ENCODE measurements around the gene ANKRD33B. TPM values are rescaled to one million over a fixed set of nuclear protein-coding genes. Genes with fewer than 3 reads are reported as not detected.

Gene ANKRD33B
- polyA plus RNA-seq, 3 donors = 0.05 TPM; not detected in 2

DNA sequence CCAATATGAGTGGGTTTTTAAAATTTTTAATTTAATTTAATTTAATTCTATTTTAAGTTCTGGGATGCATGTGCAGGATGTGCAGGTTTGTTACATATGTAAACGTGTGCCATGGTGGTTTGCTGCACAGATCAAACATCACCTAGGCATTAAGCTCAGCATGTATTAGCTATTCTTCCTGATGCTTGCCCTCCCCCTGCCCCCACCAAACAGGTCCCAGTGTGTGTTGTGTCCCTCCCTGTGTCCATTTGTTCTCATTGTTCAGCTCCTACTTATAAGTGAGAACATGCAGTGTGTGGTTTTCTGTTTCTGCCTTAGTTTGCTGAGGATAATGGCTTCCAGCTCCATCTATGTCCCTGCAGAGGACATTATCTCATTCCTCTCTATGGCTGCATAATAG is 35.0 kb upstream of the ANKRD33B start:
- H3K27me3 Mint-ChIP-seq (ENCODE audit: low read depth in 3 of 3) = peaks cover 5 to 9% (median 6%) of the 10 kb centered on the region in 3 donors
- no CpG with 5 or more reads among the region's 1 CpG for WGBS (ENCODE audit: insufficient coverage)
- Histone ChIP-seq H3K4me3 (replicated peaks in 1 of 3; ENCODE audit: low read depth in 2 of 3, low read length in 3 of 3) (no peak overlapping the region), H3K27me3 (ENCODE audit: control insufficient read depth in 2 of 2, insufficient read depth in 2 of 2, low read length in 2 of 2) (no peaks in the 10 kb centered on the region), H3K36me3 (replicated peaks in 1 of 2; ENCODE audit: control insufficient read depth in 1 of 2, insufficient read depth in 2 of 2, low read length in 2 of 2) (no peaks in the 10 kb centered on the region), H4K20me1 (ENCODE audit: insufficient read depth, low read length) (no peaks in the 10 kb centered on the region), H3K4me1 (ENCODE audit: control insufficient read depth in 1 of 2, insufficient read depth in 2 of 2, low read length in 2 of 2) (peaks cover 22% of the 10 kb centered on the region in 2 donors), H3K27ac (ENCODE audit: low read depth in 1 of 2, low read length in 2 of 2) (no peak overlapping the region), H3K79me2 (ENCODE audit: insufficient read depth, low read length) (no peaks in the 10 kb centered on the region), H3K9me3 (replicated peaks in 1 of 2; ENCODE audit: control insufficient read depth in 1 of 2, insufficient read depth in 1 of 2, low read length in 2 of 2) (no peaks in the 10 kb centered on the region), H3K4me2 (replicated peaks; ENCODE audit: extremely low read depth, low read length, poor library complexity, severe bottlenecking) (no peak overlapping the region), H2AFZ (ENCODE audit: insufficient read depth, low read depth, low read length, poor library complexity, severe bottlenecking) (no peak overlapping the region), H3K9ac (ENCODE audit: insufficient read depth, low read length, poor library complexity, severe bottlenecking) (no peak overlapping the region)
- H3K27ac Mint-ChIP-seq = no peak overlapping the region
- intact Hi-C loops (cut with micrococcal nuclease) = no loop called here
- DNase-seq = no peak
- TF ChIP-seq CTCF (IDR thresholded peaks at IDR 0.05) = no peak
- H3K9me3 Mint-ChIP-seq = peaks cover 0 to 3% (median 0%) of the 10 kb centered on the region in 7 donors
- H3K36me3 Mint-ChIP-seq = no peaks in the 10 kb centered on the region
- H3K4me3 Mint-ChIP-seq = no peak overlapping the region
- H3K4me1 Mint-ChIP-seq = peaks cover 16% of the 10 kb centered on the region

GRCh38 chr5:10530601-10531320 is 33.1 kb upstream of the ANKRD33B start:
- no peak for TF ChIP-seq CTCF (IDR thresholded peaks at IDR 0.05)
- H3K36me3 Mint-ChIP-seq = no peaks in the 10 kb centered on the region

More at GRCh38 chr5:10530601-10531320, 33.1 kb upstream of the ANKRD33B start:
- no peaks in the 10 kb centered on the region for H3K79me2 ChIP-seq (ENCODE audit: insufficient read depth, low read length)
- H3K4me1 ChIP-seq (ENCODE audit: control insufficient read depth in 1 of 2, insufficient read depth in 2 of 2, low read length in 2 of 2) = peaks cover 14 to 18% of the 10 kb centered on the region in 2 donors
- no peak overlapping the region for H2AFZ ChIP-seq (ENCODE audit: insufficient read depth, low read depth, low read length, poor library complexity, severe bottlenecking)
- peaks cover 0 to 2% (median 0%) of the 10 kb centered on the region in 7 donors for H3K9me3 Mint-ChIP-seq
- H3K4me3 ChIP-seq (replicated peaks in 1 of 3; ENCODE audit: low read depth in 2 of 3, low read length in 3 of 3) = no peak overlapping the region
- no peaks in the 10 kb centered on the region for H3K27me3 ChIP-seq (ENCODE audit: control insufficient read depth in 2 of 2, insufficient read depth in 2 of 2, low read length in 2 of 2)
- intact Hi-C loops (cut with micrococcal nuclease) = no loop called here
- no peaks in the 10 kb centered on the region for H4K20me1 ChIP-seq (ENCODE audit: insufficient read depth, low read length)
- H3K4me3 Mint-ChIP-seq = no peak overlapping the region
- peaks cover 10% of the 10 kb centered on the region for H3K4me1 Mint-ChIP-seq
- no peak overlapping the region for H3K9ac ChIP-seq (ENCODE audit: insufficient read depth, low read length, poor library complexity, severe bottlenecking)
- H3K27me3 Mint-ChIP-seq (ENCODE audit: low read depth in 3 of 3) = peaks cover 5 to 9% (median 6%) of the 10 kb centered on the region in 3 donors
- DNase-seq = no peak
- H3K27ac ChIP-seq (ENCODE audit: low read depth in 1 of 2, low read length in 2 of 2) = no peak overlapping the region
- H3K36me3 ChIP-seq (replicated peaks in 1 of 2; ENCODE audit: control insufficient read depth in 1 of 2, insufficient read depth in 2 of 2, low read length in 2 of 2) = no peaks in the 10 kb centered on the region
- WGBS (ENCODE audit: insufficient coverage) = 91% methylated on average over 4 of the region's 11 CpGs
- no peaks in the 10 kb centered on the region for H3K9me3 ChIP-seq (replicated peaks in 1 of 2; ENCODE audit: control insufficient read depth in 1 of 2, insufficient read depth in 1 of 2, low read length in 2 of 2)
- H3K27ac Mint-ChIP-seq = no peak overlapping the region
- no peak overlapping the region for H3K4me2 ChIP-seq (replicated peaks; ENCODE audit: extremely low read depth, low read length, poor library complexity, severe bottlenecking)

All from CD14-positive monocyte (primary cell).